Activated T-cell treated with anti-CD3 and anti-CD28 coated beads, Interleukin-2, amount 50 U/mL, for 4 hours (primary cell): ENCODE data around the gene TRERF1. TPM values are rescaled to one million over a fixed set of nuclear protein-coding genes. Genes with fewer than 3 reads are reported as not detected.
A peak's percentile ranks its signal among the peaks of the same experiment; 100 is the strongest.
"Not testable (repeated sequence)": the region's sequence is repeated elsewhere in the genome, so short reads cannot be mapped to it uniquely, and the experiment has no call there.

Experiments used
- ATAC-seq, 2 donors: fragments of 200-7000 bp; cut with Tn5 transposase; one replicate each; pipeline ENCODE4 v1.10.0; 2021
- DNase-seq: peaks from one replicate; pipeline ENCODE4 v3.0.0-alpha.2; 2020
- H3K27me3 Mint-ChIP-seq: one replicate; pipeline ENCODE4 v1.8.0; 2021; ENCODE audit warnings: low read depth, mixed read lengths
- H3K36me3 Mint-ChIP-seq: one replicate; pipeline ENCODE4 v1.8.0; 2022; ENCODE audit warnings: mixed read lengths; ENCODE audit not compliant: insufficient read depth
- H3K4me1 Mint-ChIP-seq: one replicate; pipeline ENCODE4 v1.8.0; 2021; ENCODE audit warnings: low read depth, mixed read lengths
- H3K4me3 Mint-ChIP-seq: one replicate; pipeline ENCODE4 v1.8.0; 2021; ENCODE audit warnings: mild to moderate bottlenecking, moderate library complexity, mixed read lengths
- H3K9me3 Mint-ChIP-seq: one replicate; pipeline ENCODE4 v1.8.0; 2021; ENCODE audit warnings: mixed read lengths
- total RNA-seq, 3 donors: library from RNA; stranded (reverse); gene quantifications; one replicate each; pipeline ENCODE4 v1.2.1, GENCODE V29; 2021

The TRERF1 gene
- total RNA-seq, 3 donors from 2014 or later = 8.9 to 9.4 (median 9.0) TPM

- H3K27me3 Mint-ChIP-seq, H3K9me3 Mint-ChIP-seq, H3K4me3 Mint-ChIP-seq, DNase-seq, ATAC-seq, H3K4me1 Mint-ChIP-seq, H3K36me3 Mint-ChIP-seq: not testable (repeated sequence)
Measured at GRCh38 chr6:42192385-42192784, 259.3 kb downstream of the TRERF1 start.

- Mint-ChIP-seq H3K4me1 (no peaks in the 10 kb centered on the region), H3K4me3 (no peak overlapping the region), H3K36me3 (peaks cover 3% of the 10 kb centered on the region), H3K9me3 (no peaks in the 10 kb centered on the region), H3K27me3 (no peaks in the 10 kb centered on the region)
- DNase-seq (no peak), ATAC-seq (no peak)
Measured at GRCh38 chr6:42190554-42191183, 261.1 kb downstream of the TRERF1 start.

- no peaks in the 10 kb centered on the region for H3K4me1 Mint-ChIP-seq
- no peaks in the 10 kb centered on the region for H3K9me3 Mint-ChIP-seq
- peaks cover 1% of the 10 kb centered on the region for H3K36me3 Mint-ChIP-seq
- ATAC-seq (no peak), DNase-seq (no peak)
- no peaks in the 10 kb centered on the region for H3K27me3 Mint-ChIP-seq
- H3K4me3 Mint-ChIP-seq = no peak overlapping the region
Measured at GRCh38 chr6:42188406-42188805, 263.3 kb downstream of the TRERF1 start.

GRCh38 chr6:42185597-42185996, 266.1 kb downstream of the TRERF1 start:
- ATAC-seq (no peak), DNase-seq (no peak)
- H3K27me3 Mint-ChIP-seq = peaks cover 6% of the 10 kb centered on the region
- H3K4me3 Mint-ChIP-seq = no peak overlapping the region
- H3K4me1 Mint-ChIP-seq = no peaks in the 10 kb centered on the region
- no peaks in the 10 kb centered on the region for H3K36me3 Mint-ChIP-seq
- no peaks in the 10 kb centered on the region for H3K9me3 Mint-ChIP-seq

GRCh38 chr6:42184475-42184874, 267.3 kb downstream of the TRERF1 start:
- H3K36me3 Mint-ChIP-seq = no peaks in the 10 kb centered on the region
- peaks cover 8% of the 10 kb centered on the region for H3K27me3 Mint-ChIP-seq
- no peak overlapping the region for H3K4me3 Mint-ChIP-seq
- DNase-seq (no peak), ATAC-seq (no peak)
- H3K9me3 Mint-ChIP-seq = no peaks in the 10 kb centered on the region
- H3K4me1 Mint-ChIP-seq = no peaks in the 10 kb centered on the region

GRCh38 chr6:42182101-42182500, 269.6 kb downstream of the TRERF1 start:
- Mint-ChIP-seq H3K27me3 (peaks cover 15% of the 10 kb centered on the region), H3K9me3 (no peaks in the 10 kb centered on the region), H3K36me3 (no peaks in the 10 kb centered on the region), H3K4me3 (no peak overlapping the region), H3K4me1 (peaks cover 3% of the 10 kb centered on the region)
- no peak for DNase-seq
- no peak for ATAC-seq

GRCh38 chr6:42179945-42180313, 271.8 kb downstream of the TRERF1 start:
- H3K9me3 Mint-ChIP-seq = no peaks in the 10 kb centered on the region
- peak; percentile 67 to 70 for ATAC-seq
- no peak overlapping the region for H3K4me3 Mint-ChIP-seq
- peaks cover 3% of the 10 kb centered on the region for H3K4me1 Mint-ChIP-seq
- no peaks in the 10 kb centered on the region for H3K36me3 Mint-ChIP-seq
- no peak for DNase-seq
- H3K27me3 Mint-ChIP-seq = peaks cover 17% of the 10 kb centered on the region

- peaks cover 3% of the 10 kb centered on the region for H3K4me1 Mint-ChIP-seq
- H3K9me3 Mint-ChIP-seq = no peaks in the 10 kb centered on the region
- DNase-seq (no peak), ATAC-seq (no peak)
- H3K4me3 Mint-ChIP-seq = no peak overlapping the region
- no peaks in the 10 kb centered on the region for H3K36me3 Mint-ChIP-seq
- peaks cover 17% of the 10 kb centered on the region for H3K27me3 Mint-ChIP-seq
Measured at GRCh38 chr6:42179261-42179944, 272.3 kb downstream of the TRERF1 start.

GRCh38 chr6:42177514-42178364, 274.0 kb downstream of the TRERF1 start:
- DNase-seq = no peak
- H3K27me3 Mint-ChIP-seq = peaks cover 17% of the 10 kb centered on the region
- H3K4me1 Mint-ChIP-seq = peaks cover 3% of the 10 kb centered on the region
- ATAC-seq = peak; percentile 37 to 54
- no peaks in the 10 kb centered on the region for H3K36me3 Mint-ChIP-seq
- no peaks in the 10 kb centered on the region for H3K9me3 Mint-ChIP-seq
- no peak overlapping the region for H3K4me3 Mint-ChIP-seq

GRCh38 chr6:42176981-42177380, 274.7 kb downstream of the TRERF1 start:
- ATAC-seq (no peak), DNase-seq (no peak)
- Mint-ChIP-seq H3K36me3 (no peaks in the 10 kb centered on the region), H3K4me1 (peaks cover 3% of the 10 kb centered on the region), H3K27me3 (peaks cover 17% of the 10 kb centered on the region), H3K4me3 (no peak overlapping the region), H3K9me3 (no peaks in the 10 kb centered on the region)

- Mint-ChIP-seq H3K4me3 (no peak overlapping the region), H3K27me3 (peaks cover 11% of the 10 kb centered on the region), H3K4me1 (peaks cover 3% of the 10 kb centered on the region), H3K36me3 (no peaks in the 10 kb centered on the region), H3K9me3 (no peaks in the 10 kb centered on the region)
- ATAC-seq = no peak
- DNase-seq = no peak
Measured at GRCh38 chr6:42175860-42176259, 275.9 kb downstream of the TRERF1 start.

Other genes with a start within 250 kb of the TRERF1 start
- gene MRPS10, start 234.1 kb downstream of the TRERF1 start, total RNA-seq = 10 to 100 TPM; 49.7 to 54.1 (median 52.1) TPM
- gene UBR2, start 112.1 kb upstream of the TRERF1 start, total RNA-seq = 10 to 100 TPM; 16.8 to 21.3 (median 19.9) TPM